Kidney (tissue), 14 donors: ENCODE results near the gene SLC12A7. TPM values are rescaled to one million over a fixed set of nuclear protein-coding genes. Genes with fewer than 3 reads are reported as not detected.

Experiments used
- DNase-seq, 5 donors: peaks; one replicate each; pipeline ENCODE4 v3.0.0-alpha.2; 2013 to 2020
- FAIRE-seq: peaks from 2 replicates; lab custom pipeline; 2012; peaks lifted over from hg19 to GRCh38; lab: Jason Lieb, UNC
- H3K27ac ChIP-seq, 2 donors: one replicate each; pipeline ENCODE4 v1.7.0; 2013; ENCODE audit warnings: low read depth in 2 of 2, low read length in 2 of 2, inconsistent platforms in 1 of 2
- H3K27me3 ChIP-seq: one replicate; pipeline ENCODE4 v1.7.1; 2013; ENCODE audit warnings: low read length, inconsistent platforms; ENCODE audit not compliant: control insufficient read depth, insufficient read depth
- H3K36me3 ChIP-seq, 3 donors: one replicate each; pipeline versions ENCODE4 v1.7.0 to v1.7.1; 2013; ENCODE audit warnings: low read length in 3 of 3, control low read depth in 1 of 3, inconsistent platforms in 1 of 3; ENCODE audit not compliant: insufficient read depth in 3 of 3, control insufficient read depth in 2 of 3
- H3K4me1 ChIP-seq, 3 donors: one replicate each; pipeline versions ENCODE4 v1.7.0 to v1.7.1; 2013; ENCODE audit warnings: low read length in 3 of 3, inconsistent platforms in 1 of 3, low read depth in 1 of 3; ENCODE audit not compliant: control insufficient read depth in 2 of 3, insufficient read depth in 2 of 3
- H3K4me3 ChIP-seq, 3 donors: one replicate each; pipeline versions ENCODE4 v1.7.0 to v1.8.1; 2013; ENCODE audit warnings: low read length in 3 of 3, control low read depth in 1 of 3, inconsistent platforms in 1 of 3
- H3K9ac ChIP-seq, 3 donors: one replicate each; pipeline versions ENCODE4 v1.7.0 to v1.7.1; 2013; ENCODE audit warnings: low read length in 3 of 3, control low read depth in 1 of 3, inconsistent platforms in 1 of 3
- H3K9me3 ChIP-seq, 3 donors: one replicate each; pipeline versions ENCODE4 v1.7.0 to v1.7.1; 2013; ENCODE audit warnings: low read length in 3 of 3, control low read depth in 1 of 3, inconsistent platforms in 1 of 3; ENCODE audit not compliant: control insufficient read depth in 2 of 3, insufficient read depth in 1 of 3
- intact Hi-C: fragments of 100-400 bp; cut with DNase I; formaldehyde crosslinking; loops from one replicate; pipeline ENCODE4 v1.11.1; 2022
- polyA plus RNA-seq: library from polyadenylated mRNA; stranded (reverse); fragments of 350-450 nt; fragmentation: Illumina TruSeq; extraction: RNeasy Lipid Tissue Mini Kit (QIAGEN cat#74804); gene quantifications from one replicate; pipeline ENCODE4 v1.2.3, GENCODE V29; 2014; ENCODE audit warnings: low read depth, low replicate concordance; ENCODE audit not compliant: insufficient read depth
- total RNA-seq: library from RNA; stranded (reverse); fragmentation: NEBNext Ultra II Directional; extraction: Animal tissue kit (Norgen Biotek cat#: 25700); gene quantifications from one replicate; pipeline ENCODE4 v1.2.1, GENCODE V29; 2021
- TF ChIP-seq, protein P1 (sequence below): IDR thresholded peaks from 3 replicates; pipeline ENCODE4 v1.5.1; 2012; ENCODE audit warnings: mild to moderate bottlenecking, moderate library complexity, borderline replicate concordance; ENCODE audit not compliant: insufficient read depth; ENCODE audit errors: extremely low read depth
- donor health status: control.
- donor health status: control.
- donor health status: control.
- donor health status: control.
- donor health status: control.
- donor health status: DM: yes; HTN: yes; CAD: no.
- donor health status: Normal renal cell carcinoma (clear cell type).

SLC12A7 gene
- total and polyA plus RNA-seq, 2 donors from 2014 or later = 28.2 to 92.9 TPM

GRCh38 chr5:1101961-1102713 lies 9.7 kb downstream of the SLC12A7 start:
- Histone ChIP-seq H3K27ac (peak overlapping the region; percentile 89 to 90), H3K4me3 (peak overlapping the region in 2 of 3 donors; percentile 39 to 42), H3K9me3 (no peaks in the 10 kb centered on the region), H3K27me3 (no peaks in the 10 kb centered on the region), H3K9ac (peak overlapping the region in 2 of 3 donors; percentile 22 to 30), H3K36me3 (no peaks in the 10 kb centered on the region), H3K4me1 (peaks cover 4 to 68% (median 43%) of the 10 kb centered on the region in 3 donors)
- DNase-seq (peak; percentile 78 to 92 (median 87)), FAIRE-seq (no peak)
- intact Hi-C loops = no loop called here
- TF ChIP-seq, protein P1, sequence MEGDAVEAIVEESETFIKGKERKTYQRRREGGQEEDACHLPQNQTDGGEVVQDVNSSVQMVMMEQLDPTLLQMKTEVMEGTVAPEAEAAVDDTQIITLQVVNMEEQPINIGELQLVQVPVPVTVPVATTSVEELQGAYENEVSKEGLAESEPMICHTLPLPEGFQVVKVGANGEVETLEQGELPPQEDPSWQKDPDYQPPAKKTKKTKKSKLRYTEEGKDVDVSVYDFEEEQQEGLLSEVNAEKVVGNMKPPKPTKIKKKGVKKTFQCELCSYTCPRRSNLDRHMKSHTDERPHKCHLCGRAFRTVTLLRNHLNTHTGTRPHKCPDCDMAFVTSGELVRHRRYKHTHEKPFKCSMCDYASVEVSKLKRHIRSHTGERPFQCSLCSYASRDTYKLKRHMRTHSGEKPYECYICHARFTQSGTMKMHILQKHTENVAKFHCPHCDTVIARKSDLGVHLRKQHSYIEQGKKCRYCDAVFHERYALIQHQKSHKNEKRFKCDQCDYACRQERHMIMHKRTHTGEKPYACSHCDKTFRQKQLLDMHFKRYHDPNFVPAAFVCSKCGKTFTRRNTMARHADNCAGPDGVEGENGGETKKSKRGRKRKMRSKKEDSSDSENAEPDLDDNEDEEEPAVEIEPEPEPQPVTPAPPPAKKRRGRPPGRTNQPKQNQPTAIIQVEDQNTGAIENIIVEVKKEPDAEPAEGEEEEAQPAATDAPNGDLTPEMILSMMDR = no peak

DNA sequence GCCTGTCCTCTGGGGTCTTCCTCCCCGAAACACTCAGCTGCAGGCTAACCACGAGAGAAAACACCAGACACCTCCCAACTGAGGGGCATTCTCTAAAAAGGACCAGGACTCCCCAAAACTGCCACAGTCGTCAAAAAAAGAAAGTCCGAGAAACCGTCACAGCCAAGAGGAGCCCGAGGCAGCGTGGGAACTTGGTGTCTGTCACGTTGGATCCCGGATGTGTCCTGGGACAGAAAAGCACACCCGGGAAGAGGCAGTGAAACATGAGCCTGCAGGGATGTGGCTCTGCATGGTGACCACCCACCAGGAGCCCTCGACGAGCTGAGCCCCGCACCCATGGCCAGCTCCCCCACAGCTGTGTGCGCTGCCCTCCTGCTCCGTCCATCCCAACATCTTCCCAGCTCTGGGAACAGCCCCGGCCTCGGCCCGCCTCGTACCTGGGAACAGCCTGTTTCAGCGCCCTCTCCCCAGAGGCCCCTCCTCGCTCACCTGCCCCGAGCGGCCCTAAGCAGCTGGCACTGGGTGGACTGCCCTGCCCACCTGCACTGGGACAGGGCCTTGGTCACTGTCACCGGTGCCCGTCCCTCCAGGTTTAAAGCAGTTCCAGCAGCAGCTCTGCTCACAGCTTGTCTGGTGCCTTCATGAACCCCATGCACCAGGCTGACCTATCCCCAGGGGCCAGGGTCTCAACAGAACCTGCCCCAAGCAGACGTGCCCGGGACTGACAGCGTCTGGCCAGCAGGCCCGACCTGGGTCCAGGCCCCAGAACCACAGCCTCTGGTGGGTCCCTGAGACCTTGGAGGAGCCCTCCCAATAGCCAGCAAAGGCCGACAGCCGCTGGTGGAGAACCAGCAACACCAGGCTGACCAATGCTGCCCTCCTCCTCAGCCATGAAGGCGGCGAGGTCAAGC lies 10.9 kb downstream of the SLC12A7 start:
- DNase-seq = peak in 4 of 5 donors; percentile 66 to 75 (median 70)
- Histone ChIP-seq H3K27ac (peak overlapping the region in 1 of 2 donors; percentile 13), H3K9me3 (no peaks in the 10 kb centered on the region), H3K36me3 (no peaks in the 10 kb centered on the region), H3K4me1 (peaks cover 9 to 62% (median 36%) of the 10 kb centered on the region in 3 donors), H3K4me3 (peak overlapping the region in 1 of 3 donors; percentile 48), H3K27me3 (no peaks in the 10 kb centered on the region), H3K9ac (no peak overlapping the region)
- no peak for FAIRE-seq
- intact Hi-C loops = no loop called here
- TF ChIP-seq, protein P1 = no peak

DNA sequence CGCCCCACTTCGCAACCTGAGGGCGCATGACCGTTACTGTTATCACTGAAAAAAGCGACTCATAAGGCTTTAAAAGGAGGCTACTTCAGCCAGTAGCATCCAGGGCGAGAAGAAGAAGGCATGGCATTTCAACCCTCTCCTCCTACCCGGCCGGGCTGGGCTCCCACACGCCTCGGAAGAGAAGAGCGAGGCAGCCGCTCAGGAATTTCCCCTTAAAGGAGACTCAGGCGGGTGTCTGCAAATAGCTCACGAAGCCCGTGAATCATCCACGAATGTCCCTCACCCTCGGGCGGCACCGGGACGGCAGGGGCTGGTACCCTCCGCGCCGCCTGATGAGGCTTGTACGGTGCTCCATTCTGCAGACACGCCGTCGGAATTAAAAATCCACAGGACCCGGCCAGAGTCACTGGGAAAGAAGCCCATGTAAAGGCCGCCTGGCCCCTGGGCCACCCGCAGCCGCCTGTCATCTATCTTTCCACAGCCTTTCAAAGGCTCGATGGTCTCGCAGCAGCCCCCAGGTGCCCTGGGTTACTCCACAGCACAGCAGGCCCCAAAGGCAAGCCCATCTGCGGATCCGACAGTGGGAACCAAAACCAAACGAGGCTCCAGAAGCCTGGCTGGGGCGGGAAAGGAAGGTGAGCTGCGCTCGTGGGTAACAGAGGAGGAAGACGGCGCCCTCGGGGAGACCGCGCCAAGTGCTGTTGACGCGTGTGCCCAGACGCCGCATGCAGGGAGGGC lies 11.8 kb downstream of the SLC12A7 start:
- no peak for FAIRE-seq
- peak overlapping the region in 1 of 3 donors; percentile 48 for H3K4me3 ChIP-seq
- TF ChIP-seq, protein P1 = no peak
- peak overlapping the region; percentile 51 to 57 for H3K27ac ChIP-seq
- peak in 1 of 5 donors; percentile 63 for DNase-seq
- H3K4me1 ChIP-seq = peaks cover 11 to 58% (median 28%) of the 10 kb centered on the region in 3 donors
- peak overlapping the region in 1 of 3 donors; percentile 26 for H3K9ac ChIP-seq
- no peaks in the 10 kb centered on the region for H3K9me3 ChIP-seq
- intact Hi-C loops = no loop called here
- no peaks in the 10 kb centered on the region for H3K27me3 ChIP-seq
- H3K36me3 ChIP-seq = no peaks in the 10 kb centered on the region
